Measurements from ENCODE around the gene SOWAHA.

The SOWAHA gene

DNA sequence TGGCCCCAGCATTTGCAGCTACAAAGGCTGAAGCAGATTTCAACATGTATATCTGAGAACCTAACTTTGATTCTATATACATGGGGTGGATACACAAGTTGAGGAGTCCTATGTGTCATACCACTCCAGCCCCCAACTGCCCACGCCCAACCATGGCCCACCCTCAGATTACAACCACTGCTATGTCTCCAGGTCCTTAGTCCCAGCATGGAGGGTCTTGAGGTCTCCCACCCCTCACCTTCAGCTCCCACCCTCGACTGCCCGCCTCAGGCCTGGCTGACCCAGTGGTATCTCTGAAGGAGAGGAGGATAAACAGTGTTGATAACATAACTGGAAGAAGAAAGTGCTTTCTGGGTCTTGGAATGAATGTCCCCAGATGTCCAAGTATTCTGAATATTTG is 8.2 kb downstream of the SOWAHA start:
- Histone ChIP-seq H3K9ac (ENCODE audit: insufficient read length, low read depth) (no peak overlapping the region), H3K4me1 (ENCODE audit: insufficient read depth, insufficient read length) (peaks cover 3% of the 10 kb centered on the region), H3K27me3 (ENCODE audit: insufficient read depth, insufficient read length) (peaks cover 13% of the 10 kb centered on the region), H3K4me3 (ENCODE audit: insufficient read length, low read depth) (no peak overlapping the region), H3K9me3 (ENCODE audit: insufficient read depth, low read length) (no peaks in the 10 kb centered on the region), H3K36me3 (ENCODE audit: insufficient read depth, insufficient read length, low read length) (peaks cover 3% of the 10 kb centered on the region)
- TF ChIP-seq YY1 (IDR thresholded peaks at IDR 0.05; ENCODE audit: insufficient read depth, insufficient read length) (no peak), SUZ12 (IDR thresholded peaks at IDR 0.05; ENCODE audit: extremely low read depth, insufficient read depth, insufficient read length) (no peak), ZNF274 (IDR thresholded peaks at IDR 0.05; ENCODE audit: low read depth, low read length) (no peak)
- DNase-seq (ENCODE audit: low read depth, low spot score): no peak

- no peak for DNase-seq (ENCODE audit: low read depth, low spot score)
- Histone ChIP-seq H3K36me3 (ENCODE audit: insufficient read depth, insufficient read length, low read length) (peaks cover 3% of the 10 kb centered on the region), H3K9ac (ENCODE audit: insufficient read length, low read depth) (no peak overlapping the region), H3K4me1 (ENCODE audit: insufficient read depth, insufficient read length) (peaks cover 3% of the 10 kb centered on the region), H3K9me3 (ENCODE audit: insufficient read depth, low read length) (no peaks in the 10 kb centered on the region), H3K27me3 (ENCODE audit: insufficient read depth, insufficient read length) (peaks cover 17% of the 10 kb centered on the region), H3K4me3 (ENCODE audit: insufficient read length, low read depth) (no peak overlapping the region)
- no peak for TF ChIP-seq YY1 (IDR thresholded peaks at IDR 0.05; ENCODE audit: insufficient read depth, insufficient read length)
- TF ChIP-seq SUZ12 (IDR thresholded peaks at IDR 0.05; ENCODE audit: extremely low read depth, insufficient read depth, insufficient read length): no peak
- TF ChIP-seq ZNF274 (IDR thresholded peaks at IDR 0.05; ENCODE audit: low read depth, low read length): no peak
Measured at GRCh38 chr5:132821791-132822190, 8.7 kb downstream of the SOWAHA start.

DNA sequence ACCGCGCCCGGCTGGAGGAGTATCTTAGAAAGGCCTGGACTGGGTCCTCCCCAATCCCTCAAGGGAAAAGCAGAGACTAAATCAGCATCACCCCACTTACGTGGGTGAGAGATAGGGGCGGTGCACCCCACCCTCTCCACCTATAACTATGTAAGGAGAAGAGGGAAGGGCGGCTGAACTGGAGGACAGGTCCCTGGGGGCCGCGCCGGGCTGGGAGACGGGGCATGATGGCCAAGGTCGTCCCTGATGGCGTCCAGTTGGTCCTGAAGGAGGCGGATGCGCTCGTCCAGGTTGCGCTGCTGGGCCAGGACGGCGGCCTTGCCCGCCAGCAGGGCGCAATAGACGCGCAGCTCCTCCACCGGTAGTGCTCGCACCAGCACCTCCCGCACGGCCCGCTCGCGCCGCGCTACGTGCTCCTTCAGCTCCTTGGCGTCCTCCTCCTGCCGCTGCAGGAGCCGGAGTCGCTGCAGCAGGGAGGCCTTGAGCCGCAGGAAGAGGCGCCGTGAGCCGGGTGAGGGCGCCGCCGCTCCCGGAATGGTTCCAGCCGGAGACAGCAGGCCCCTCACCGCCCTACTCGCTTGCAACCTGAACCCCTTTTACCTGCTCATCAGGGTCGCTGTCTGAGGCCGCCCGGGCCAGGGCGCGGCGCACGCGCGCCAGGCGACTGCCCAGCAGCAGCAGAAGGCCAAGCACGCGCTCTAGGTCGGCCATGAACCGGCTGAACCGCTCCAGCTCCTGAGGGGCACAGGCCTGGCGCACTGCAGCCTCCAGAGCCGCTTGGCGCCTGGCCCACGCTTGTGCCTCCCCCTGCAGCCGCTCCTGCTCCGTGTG is 9.8 kb downstream of the SOWAHA start:
- H3K27me3 ChIP-seq (ENCODE audit: insufficient read depth, insufficient read length): peaks cover 25% of the 10 kb centered on the region

DNA sequence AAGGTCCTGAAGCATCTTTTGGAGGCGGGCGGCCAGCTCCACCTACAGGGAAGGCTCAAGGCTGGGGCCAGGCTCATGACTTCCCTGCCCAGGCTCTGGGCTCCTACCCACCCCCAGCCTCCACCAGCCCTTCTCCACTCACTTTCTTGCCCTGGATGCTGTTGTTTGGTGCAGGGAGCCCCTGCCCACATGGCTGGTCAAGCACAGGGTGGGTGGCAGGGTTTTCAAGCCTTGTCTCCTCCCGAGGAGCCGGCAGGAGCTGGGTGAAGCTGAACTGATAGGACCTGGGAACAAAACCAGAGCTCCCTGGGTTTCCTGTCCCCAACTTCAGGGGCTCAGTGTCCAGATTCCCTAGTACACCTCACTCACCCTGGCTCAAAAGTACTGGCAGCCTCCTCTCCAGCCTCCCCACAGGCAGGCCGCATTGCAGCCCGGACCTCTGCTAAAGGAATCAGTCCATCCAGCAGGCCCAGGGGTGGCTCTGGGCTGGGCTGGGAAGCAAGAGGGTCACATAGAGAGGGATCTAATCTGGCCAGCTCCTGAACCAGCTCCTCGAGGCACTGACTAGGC is 10.5 kb downstream of the SOWAHA start:
- Histone ChIP-seq H3K4me1 (ENCODE audit: insufficient read depth, insufficient read length) (peaks cover 3% of the 10 kb centered on the region), H3K27me3 (ENCODE audit: insufficient read depth, insufficient read length) (peaks cover 32% of the 10 kb centered on the region), H3K36me3 (ENCODE audit: insufficient read depth, insufficient read length, low read length) (peaks cover 3% of the 10 kb centered on the region), H3K4me3 (ENCODE audit: insufficient read length, low read depth) (no peak overlapping the region), H3K9ac (ENCODE audit: insufficient read length, low read depth) (peak overlapping the region; percentile 8), H3K9me3 (ENCODE audit: insufficient read depth, low read length) (no peaks in the 10 kb centered on the region)
- DNase-seq (ENCODE audit: low read depth, low spot score): no peak
- TF ChIP-seq SUZ12 (IDR thresholded peaks at IDR 0.05; ENCODE audit: extremely low read depth, insufficient read depth, insufficient read length) (no peak), ZNF274 (IDR thresholded peaks at IDR 0.05; ENCODE audit: low read depth, low read length) (no peak), YY1 (IDR thresholded peaks at IDR 0.05; ENCODE audit: insufficient read depth, insufficient read length) (no peak)

More for the DNA sequence above, 9.8 kb downstream of the SOWAHA start:
- Histone ChIP-seq H3K4me1 (ENCODE audit: insufficient read depth, insufficient read length) (peaks cover 3% of the 10 kb centered on the region), H3K9me3 (ENCODE audit: insufficient read depth, low read length) (no peaks in the 10 kb centered on the region), H3K9ac (ENCODE audit: insufficient read length, low read depth) (peak overlapping the region; percentile 8), H3K4me3 (ENCODE audit: insufficient read length, low read depth) (no peak overlapping the region), H3K36me3 (ENCODE audit: insufficient read depth, insufficient read length, low read length) (peaks cover 3% of the 10 kb centered on the region)
- TF ChIP-seq ZNF274 (IDR thresholded peaks at IDR 0.05; ENCODE audit: low read depth, low read length) (no peak), SUZ12 (IDR thresholded peaks at IDR 0.05; ENCODE audit: extremely low read depth, insufficient read depth, insufficient read length) (no peak), YY1 (IDR thresholded peaks at IDR 0.05; ENCODE audit: insufficient read depth, insufficient read length) (no peak)
- no peak for DNase-seq (ENCODE audit: low read depth, low spot score)

DNA sequence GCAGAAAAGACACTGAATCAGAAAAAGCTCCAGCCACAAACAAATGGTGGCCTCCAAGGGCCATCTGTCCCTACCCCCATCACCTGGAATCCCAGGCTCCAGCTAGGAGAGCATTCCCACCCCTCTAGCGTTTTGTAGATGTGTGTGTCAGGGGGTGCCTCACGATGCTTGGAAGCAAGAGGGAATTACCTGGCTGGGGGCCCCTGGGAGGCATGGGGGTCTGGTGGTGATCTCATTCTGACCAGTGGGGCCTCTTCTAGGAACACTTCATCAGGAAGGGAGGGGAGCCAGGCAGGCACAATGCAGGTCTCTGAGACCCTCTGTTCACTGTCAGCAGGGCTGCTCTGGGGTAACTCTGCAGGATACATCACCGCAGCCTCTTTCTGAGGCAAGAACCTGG is 11.3 kb downstream of the SOWAHA start:
- TF ChIP-seq ZNF274 (IDR thresholded peaks at IDR 0.05; ENCODE audit: low read depth, low read length): no peak
- TF ChIP-seq SUZ12 (IDR thresholded peaks at IDR 0.05; ENCODE audit: extremely low read depth, insufficient read depth, insufficient read length): no peak
- no peak for TF ChIP-seq YY1 (IDR thresholded peaks at IDR 0.05; ENCODE audit: insufficient read depth, insufficient read length)
- Histone ChIP-seq H3K9ac (ENCODE audit: insufficient read length, low read depth) (no peak overlapping the region), H3K36me3 (ENCODE audit: insufficient read depth, insufficient read length, low read length) (peaks cover 3% of the 10 kb centered on the region), H3K9me3 (ENCODE audit: insufficient read depth, low read length) (no peaks in the 10 kb centered on the region), H3K4me1 (ENCODE audit: insufficient read depth, insufficient read length) (peaks cover 3% of the 10 kb centered on the region), H3K4me3 (ENCODE audit: insufficient read length, low read depth) (no peak overlapping the region), H3K27me3 (ENCODE audit: insufficient read depth, insufficient read length) (peaks cover 41% of the 10 kb centered on the region)
- DNase-seq (ENCODE audit: low read depth, low spot score): no peak

- TF ChIP-seq SUZ12 (IDR thresholded peaks at IDR 0.05; ENCODE audit: extremely low read depth, insufficient read depth, insufficient read length): no peak
- TF ChIP-seq ZNF274 (IDR thresholded peaks at IDR 0.05; ENCODE audit: low read depth, low read length): no peak
- no peak for TF ChIP-seq YY1 (IDR thresholded peaks at IDR 0.05; ENCODE audit: insufficient read depth, insufficient read length)
- no peak for DNase-seq (ENCODE audit: low read depth, low spot score)
- Histone ChIP-seq H3K4me1 (ENCODE audit: insufficient read depth, insufficient read length) (peaks cover 5% of the 10 kb centered on the region), H3K4me3 (ENCODE audit: insufficient read length, low read depth) (peak overlapping the region; percentile 40), H3K27me3 (ENCODE audit: insufficient read depth, insufficient read length) (peaks cover 45% of the 10 kb centered on the region), H3K9me3 (ENCODE audit: insufficient read depth, low read length) (no peaks in the 10 kb centered on the region), H3K36me3 (ENCODE audit: insufficient read depth, insufficient read length, low read length) (peaks cover 3% of the 10 kb centered on the region), H3K9ac (ENCODE audit: insufficient read length, low read depth) (peak overlapping the region; percentile 79)
Measured at GRCh38 chr5:132825033-132825833, 12.1 kb downstream of the SOWAHA start.
